ENCODE data around the gene FBXO3.

- TF ChIP-seq POLR2A (IDR thresholded peaks at IDR 0.05), result no peak
- no peak for TF ChIP-seq CTCF (IDR thresholded peaks at IDR 0.05)
Measured at GRCh38 chr11:33772300-33772699, 2.0 kb downstream of the FBXO3 start.
